CD14-positive monocyte (primary cell): ENCODE data around the gene DENND1A. TPM values are rescaled to one million over a fixed set of nuclear protein-coding genes. Genes with fewer than 3 reads are reported as not detected.

ENCODE experiments used
- DNase-seq, 3 donors: peaks; one replicate each; pipeline ENCODE4 v3.0.0-alpha.2; 2011 to 2022
- H2AFZ ChIP-seq: 2 replicates; pipeline ENCODE4 v1.6.0; 2012; ENCODE audit warnings: mild to moderate bottlenecking, low read depth, low read length, inconsistent platforms; ENCODE audit not compliant: insufficient read depth, poor library complexity, severe bottlenecking
- H3K27ac ChIP-seq, 2 donors: 1 replicate in 1 of 2; 2 replicates in 1 of 2; pipeline ENCODE4 v1.5.1; 2012 to 2013; ENCODE audit warnings: low read length in 2 of 2, control low read depth in 1 of 2, inconsistent platforms in 1 of 2, low read depth in 1 of 2, mild to moderate bottlenecking in 1 of 2
- H3K27me3 ChIP-seq, 2 donors: one replicate each; pipeline versions ENCODE4 v1.6.0 to v1.6.1; 2011 to 2013; ENCODE audit warnings: low read length in 2 of 2; ENCODE audit not compliant: control insufficient read depth in 2 of 2, insufficient read depth in 2 of 2
- H3K36me3 ChIP-seq, 2 donors: replicated peaks in 1 of 2; 1 replicate in 1 of 2; 2 replicates in 1 of 2; pipeline versions ENCODE4 v1.5.1 to v1.6.1; 2012 to 2013; ENCODE audit warnings: low read length in 2 of 2, control low read depth in 1 of 2, inconsistent platforms in 1 of 2, mild to moderate bottlenecking in 1 of 2; ENCODE audit not compliant: insufficient read depth in 2 of 2, control insufficient read depth in 1 of 2
- H3K4me1 ChIP-seq, 2 donors: 1 replicate in 1 of 2; 2 replicates in 1 of 2; pipeline versions ENCODE4 v1.5.1 to v1.6.1; 2012 to 2013; ENCODE audit warnings: low read length in 2 of 2, control low read depth in 1 of 2, inconsistent platforms in 1 of 2, mild to moderate bottlenecking in 1 of 2, moderate library complexity in 1 of 2; ENCODE audit not compliant: insufficient read depth in 2 of 2, control insufficient read depth in 1 of 2
- H3K4me2 ChIP-seq: replicated peaks from 2 replicates; pipeline ENCODE3; 2012; ENCODE audit warnings: low read length, moderate library complexity, mild to moderate bottlenecking; ENCODE audit not compliant: poor library complexity, severe bottlenecking; ENCODE audit errors: extremely low read depth
- H3K4me3 ChIP-seq, 3 experiments: fragments of 200-600 bp in 1 of 3; sonication (generic) in 1 of 3; replicated peaks in 1 of 3; 1 replicate in 2 of 3; 2 replicates in 1 of 3; pipeline ENCODE4 v1.5.1; 2011 to 2013; ENCODE audit warnings: low read length in 3 of 3, mild to moderate bottlenecking in 3 of 3, control low read depth in 2 of 3, low read depth in 2 of 3, inconsistent platforms in 1 of 3, moderate library complexity in 1 of 3
- H3K79me2 ChIP-seq: 2 replicates; pipeline ENCODE4 v1.6.0; 2012; ENCODE audit warnings: mild to moderate bottlenecking, control low read depth, inconsistent platforms, low read length, moderate library complexity; ENCODE audit not compliant: insufficient read depth
- H3K9ac ChIP-seq: 2 replicates; pipeline ENCODE4 v1.6.0; 2017; ENCODE audit warnings: low read length, mild to moderate bottlenecking; ENCODE audit not compliant: insufficient read depth, poor library complexity, severe bottlenecking
- H3K9me3 ChIP-seq, 2 donors: replicated peaks in 1 of 2; 1 replicate in 1 of 2; 2 replicates in 1 of 2; pipeline versions ENCODE4 v1.5.1 to v1.6.1; 2012 to 2013; ENCODE audit warnings: low read length in 2 of 2, control low read depth in 1 of 2; ENCODE audit not compliant: control insufficient read depth in 1 of 2, insufficient read depth in 1 of 2
- H4K20me1 ChIP-seq: 2 replicates; pipeline ENCODE4 v1.6.0; 2012; ENCODE audit warnings: mild to moderate bottlenecking, low read length, control low read depth, moderate library complexity; ENCODE audit not compliant: insufficient read depth
- H3K27ac Mint-ChIP-seq, 7 donors: one replicate each; pipeline ENCODE4 v1.8.0; 2020; ENCODE audit warnings: mild to moderate bottlenecking in 7 of 7, mixed read lengths in 7 of 7, moderate library complexity in 6 of 7, inconsistent platforms in 2 of 7
- H3K27me3 Mint-ChIP-seq, 3 donors: one replicate each; pipeline ENCODE4 v1.8.0; 2021 to 2022; ENCODE audit warnings: low read depth in 3 of 3, mild to moderate bottlenecking in 3 of 3, mixed read lengths in 3 of 3, moderate library complexity in 3 of 3, inconsistent platforms in 1 of 3
- H3K36me3 Mint-ChIP-seq, 2 donors: one replicate each; pipeline ENCODE4 v1.8.0; 2020; ENCODE audit warnings: mixed read lengths in 2 of 2, inconsistent platforms in 1 of 2, mild to moderate bottlenecking in 1 of 2
- H3K4me1 Mint-ChIP-seq: one replicate; pipeline ENCODE4 v1.8.0; 2020; ENCODE audit warnings: mild to moderate bottlenecking, mixed read lengths
- H3K4me3 Mint-ChIP-seq, 2 donors: one replicate each; pipeline ENCODE4 v1.8.0; 2020; ENCODE audit warnings: mild to moderate bottlenecking in 2 of 2, mixed read lengths in 2 of 2, moderate library complexity in 1 of 2
- H3K9me3 Mint-ChIP-seq, 7 donors: one replicate each; pipeline ENCODE4 v1.8.0; 2020 to 2022; ENCODE audit warnings: mixed read lengths in 7 of 7, mild to moderate bottlenecking in 6 of 7, moderate library complexity in 6 of 7, inconsistent platforms in 2 of 7
- CTCF ChIP-seq: fragments of 200-600 bp; IDR thresholded peaks from one replicate; pipeline ENCODE4 v1.8.0; 2022; ENCODE audit warnings: antibody characterized with exemption, mild to moderate bottlenecking
- WGBS: methylation state at CpG from one replicate; pipeline ENCODE4 v1.1.5; 2013; ENCODE audit warnings: missing lambda C conversion rate; ENCODE audit not compliant: insufficient coverage; 5-methylcytosine and 5-hydroxymethylcytosine counted together
- intact Hi-C, 2 donors: fragments of 100-400 bp; cut with micrococcal nuclease; formaldehyde crosslinking; loops; one replicate each; pipeline versions ENCODE4 v1.15.0 to v1.15.1; 2023
- polyA plus RNA-seq, 3 donors: library from polyadenylated mRNA; depleted of rRNA in 1 of 3; unstranded in 2 of 3; stranded (reverse) in 1 of 3; fragments of 300-500 nt in 2 of 3; fragments of >200 nt in 1 of 3; fragmentation: Illumina TruSeq in 2 of 3; gene quantifications; 1 replicate in 2 of 3; 2 replicates in 1 of 3; pipeline ENCODE4 v1.2.3, GENCODE V29; 2012 to 2021

DENND1A gene
- polyA plus RNA-seq, 3 donors: 24.8 to 73.0 (median 29.4) TPM

GRCh38 chr9:123456011-123456410, 473.9 kb downstream of the DENND1A start:
- H3K9me3 ChIP-seq: no peaks in the 10 kb centered on the region
- peaks cover 62 to 76% of the 10 kb centered on the region in 2 donors for H3K36me3 Mint-ChIP-seq
- peaks cover 0 to 3% of the 10 kb centered on the region in 2 donors for H3K4me1 ChIP-seq
- H3K27me3 ChIP-seq: no peaks in the 10 kb centered on the region
- intact Hi-C loops: no loop called here
- no peak overlapping the region for H3K4me2 ChIP-seq
- H3K27ac ChIP-seq: no peak overlapping the region
- peaks cover 14% of the 10 kb centered on the region for H3K4me1 Mint-ChIP-seq
- H2AFZ ChIP-seq: no peak overlapping the region
- peaks cover 59 to 73% of the 10 kb centered on the region in 2 donors for H3K36me3 ChIP-seq
- no peak for DNase-seq
- no peak overlapping the region for H3K4me3 ChIP-seq
- no peak overlapping the region for H3K4me3 Mint-ChIP-seq
- H3K27ac Mint-ChIP-seq: no peak overlapping the region
- peaks cover 42% of the 10 kb centered on the region for H4K20me1 ChIP-seq
- peaks cover 0 to 5% (median 0%) of the 10 kb centered on the region in 3 donors for H3K27me3 Mint-ChIP-seq
- no peak for TF ChIP-seq CTCF
- H3K79me2 ChIP-seq: no peaks in the 10 kb centered on the region
- no peak overlapping the region for H3K9ac ChIP-seq
- 100% methylated on average over 2 of the region's 3 CpGs for WGBS
- no peaks in the 10 kb centered on the region for H3K9me3 Mint-ChIP-seq

GRCh38 chr9:123455187-123455586, 474.7 kb downstream of the DENND1A start:
- H3K27me3 Mint-ChIP-seq: peaks cover 0 to 5% (median 0%) of the 10 kb centered on the region in 3 donors
- Histone ChIP-seq H2AFZ (no peak overlapping the region), H3K9ac (no peak overlapping the region), H3K27ac (no peak overlapping the region), H3K27me3 (no peaks in the 10 kb centered on the region), H3K4me3 (no peak overlapping the region), H3K4me1 (peaks cover 0 to 3% of the 10 kb centered on the region in 2 donors), H3K4me2 (no peak overlapping the region), H3K79me2 (no peaks in the 10 kb centered on the region), H4K20me1 (peaks cover 34% of the 10 kb centered on the region), H3K36me3 (peaks cover 67 to 76% of the 10 kb centered on the region in 2 donors), H3K9me3 (no peaks in the 10 kb centered on the region)
- H3K4me3 Mint-ChIP-seq: no peak overlapping the region
- H3K9me3 Mint-ChIP-seq: no peaks in the 10 kb centered on the region
- 98% methylated on average over 12 of the region's 13 CpGs for WGBS
- no peak for DNase-seq
- H3K27ac Mint-ChIP-seq: no peak overlapping the region
- no peak for TF ChIP-seq CTCF
- peaks cover 69 to 80% of the 10 kb centered on the region in 2 donors for H3K36me3 Mint-ChIP-seq
- H3K4me1 Mint-ChIP-seq: peaks cover 6% of the 10 kb centered on the region
- intact Hi-C loops: no loop called here
